Panc1 (cell line): ENCODE measurements around the gene CCZ1. TPM values are rescaled to one million over a fixed set of nuclear protein-coding genes. Genes with fewer than 3 reads are reported as not detected.
"Not testable (repeated sequence)": the region's sequence is repeated elsewhere in the genome, so short reads cannot be mapped to it uniquely, and the experiment has no call there.

ENCODE experiments used
- ATAC-seq: fragments of 200-7000 bp; cut with Tn5 transposase; 2 replicates; pipeline ENCODE4 v1.9.1; 2020; ENCODE audit warnings: mild to moderate bottlenecking, moderate library complexity
- BruUV-seq: library from RNA; stranded (reverse); fragments of 400-500 nt; replicated peaks from 2 replicates; lab custom pipeline; 2021; lab: Mats Ljungman, UMichigan
- CTCF ChIA-PET: fragments of 300-600 bp; sonication (Branson Sonifier 250); formaldehyde crosslinking; loops from one replicate; lab custom pipeline; 2022; ENCODE audit warnings: antibody characterized with exemption; lab: Charles Lee
- POLR2A ChIA-PET: fragments of 300-600 bp; sonication (Branson Sonifier 250); formaldehyde crosslinking; loops from one replicate; lab custom pipeline; 2022; ENCODE audit warnings: antibody characterized with exemption; lab: Charles Lee
- DNase-seq: peaks from one replicate; pipeline ENCODE4 v3.0.0-alpha.2; 2010; ENCODE audit warnings: low read depth, low spot score
- H3K27ac ChIP-seq: 2 replicates; pipeline ENCODE4 v1.5.1; 2011; ENCODE audit warnings: mild to moderate bottlenecking, low read length, inconsistent platforms
- H3K27me3 ChIP-seq: fragments of 200-500 bp; sonication (Bioruptor generic); 2 replicates; pipeline ENCODE4 v1.6.0; 2014; ENCODE audit warnings: low read length, inconsistent platforms; ENCODE audit not compliant: control insufficient read depth, insufficient read depth
- H3K36me3 ChIP-seq: fragments of 200-500 bp; sonication (Bioruptor generic); 2 replicates; pipeline ENCODE4 v1.5.1; 2014; ENCODE audit warnings: inconsistent platforms, mild to moderate bottlenecking, low read length, moderate library complexity; ENCODE audit not compliant: control insufficient read depth, insufficient read depth
- H3K4me1 ChIP-seq: 2 replicates; pipeline ENCODE4 v1.5.1; 2011; ENCODE audit warnings: inconsistent platforms, mild to moderate bottlenecking, low read length, moderate library complexity; ENCODE audit not compliant: control insufficient read depth, insufficient read depth
- H3K4me3 ChIP-seq, 2 experiments: 2 replicates each; pipeline ENCODE4 v1.5.1; 2011 to 2012; ENCODE audit warnings: low read depth in 2 of 2, low read length in 2 of 2, mild to moderate bottlenecking in 2 of 2, inconsistent platforms in 1 of 2, moderate library complexity in 1 of 2
- H3K9me3 ChIP-seq: fragments of 200-500 bp; sonication (Bioruptor generic); 2 replicates; pipeline ENCODE4 v1.5.1; 2014; ENCODE audit warnings: low read depth, mild to moderate bottlenecking, inconsistent platforms, low read length, moderate library complexity; ENCODE audit not compliant: control insufficient read depth, insufficient read depth
- in situ Hi-C: cut with HindIII; loops from 2 replicates; pipeline ENCODE4 v1.10.0; 2016; ENCODE audit warnings: low sequenced_read_pairs, low pct_unique_long_range_greater_than_20kb
- intact Hi-C: fragments of 100-400 bp; cut with micrococcal nuclease; formaldehyde crosslinking; loops from one replicate; pipeline ENCODE4 v1.10.0; 2022; ENCODE audit not compliant: unreplicated experiment
- total RNA-seq: library from RNA; stranded (reverse); gene quantifications from one replicate; pipeline ENCODE4 v1.2.1, GENCODE V29; 2021; ENCODE audit not compliant: unreplicated experiment

The CCZ1 gene
- total RNA-seq, 1 experiment from 2014 or later, result 128 TPM

DNA sequence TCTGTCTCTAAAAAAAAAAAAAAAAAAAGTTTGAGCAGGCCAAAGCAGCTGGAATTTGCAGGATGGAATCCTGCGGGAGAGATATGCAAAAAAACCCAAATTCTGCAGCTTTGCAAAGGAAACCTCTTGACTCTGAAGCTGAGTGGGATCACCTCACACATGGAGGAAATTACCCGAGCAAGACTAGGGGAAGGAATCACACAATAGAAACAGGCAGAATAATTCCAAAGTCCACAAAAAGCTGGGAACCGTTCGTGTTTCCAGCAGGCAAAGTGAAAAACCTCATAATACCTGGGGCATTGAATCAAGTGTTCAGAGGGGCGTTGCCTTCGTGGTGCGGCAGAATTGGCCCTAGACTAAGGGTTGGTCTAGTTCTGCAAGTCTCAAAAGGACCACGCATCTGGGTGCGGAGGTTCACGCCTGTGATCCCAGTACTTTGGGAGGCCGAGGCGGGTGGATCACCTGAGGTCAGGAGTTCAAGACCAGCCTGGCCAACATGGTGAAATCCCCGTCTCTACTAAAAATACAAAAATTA, 41.4 kb upstream of the CCZ1 start:
- H3K27ac ChIP-seq, H3K27me3 ChIP-seq, DNase-seq, in situ Hi-C loops, BruUV-seq, POLR2A ChIA-PET, H3K4me1 ChIP-seq, H3K4me3 ChIP-seq, H3K9me3 ChIP-seq, H3K36me3 ChIP-seq, ATAC-seq: not testable (repeated sequence)
- intact Hi-C loops, result loop anchor here (5.0 kb wide), 1 partner anchor 660 kb away; no protein-coding TSS in a partner anchor
- CTCF ChIA-PET, result interaction anchor here (0.6 to 0.9 kb wide), 4 partner anchors 12 to 1387 kb away, joined by 3 to 10 read pairs (median 5); no protein-coding TSS in a partner anchor

DNA sequence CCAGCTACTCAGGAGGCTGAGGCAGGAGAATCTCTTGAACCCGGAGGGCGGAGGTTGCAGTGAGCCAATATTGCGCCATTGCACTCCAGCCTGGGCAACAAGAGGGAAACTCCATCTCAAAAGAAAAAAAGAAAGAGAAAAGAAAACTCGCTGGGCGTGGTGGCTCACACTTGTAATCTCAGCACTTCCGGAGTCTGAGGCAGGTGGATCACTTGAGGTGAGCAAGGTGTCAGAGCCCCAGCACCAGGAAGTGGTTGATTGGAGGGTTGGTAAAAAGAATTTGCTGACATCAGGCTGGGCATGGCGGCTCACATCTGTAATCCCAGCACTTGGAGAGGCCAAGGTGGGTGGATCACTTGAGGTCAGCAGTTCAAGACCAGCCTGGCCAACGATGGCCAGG, 40.0 kb upstream of the CCZ1 start:
- H3K9me3 ChIP-seq, H3K27ac ChIP-seq, BruUV-seq, H3K4me1 ChIP-seq, DNase-seq, ATAC-seq, POLR2A ChIA-PET, H3K4me3 ChIP-seq, H3K36me3 ChIP-seq, H3K27me3 ChIP-seq, in situ Hi-C loops: not testable (repeated sequence)
- CTCF ChIA-PET, result interaction anchor here (0.6 kb wide), 1 partner anchor 11 kb away, joined by 5 read pairs; no protein-coding TSS in a partner anchor
- intact Hi-C loops, result loop anchor here (5.0 kb wide), 1 partner anchor 659 kb away; no protein-coding TSS in a partner anchor

DNA sequence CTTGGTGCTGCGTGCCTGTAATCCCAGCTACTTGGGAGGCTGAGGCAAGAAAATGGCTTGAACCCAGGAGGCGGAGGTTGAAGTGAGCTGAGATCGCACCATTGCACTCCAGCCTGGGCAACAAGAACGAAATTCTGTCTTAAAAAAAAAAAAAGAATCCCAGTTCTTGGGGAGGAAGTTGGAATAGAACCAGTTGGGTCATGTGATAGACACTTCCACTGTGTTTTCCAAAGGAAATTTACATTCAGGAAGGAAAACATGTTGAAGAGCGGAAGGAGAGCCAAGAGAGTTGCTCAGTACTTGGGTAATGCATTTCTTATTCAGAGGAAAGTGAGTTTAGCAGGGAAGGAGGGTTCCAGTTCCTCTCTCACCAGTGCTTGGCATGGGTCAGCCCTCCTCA, 37.3 kb upstream of the CCZ1 start:
- H3K4me1 ChIP-seq, H3K36me3 ChIP-seq, intact Hi-C loops, CTCF ChIA-PET, H3K4me3 ChIP-seq, DNase-seq, in situ Hi-C loops, H3K27ac ChIP-seq, POLR2A ChIA-PET, H3K27me3 ChIP-seq, ATAC-seq, BruUV-seq, H3K9me3 ChIP-seq: not testable (repeated sequence)

DNA sequence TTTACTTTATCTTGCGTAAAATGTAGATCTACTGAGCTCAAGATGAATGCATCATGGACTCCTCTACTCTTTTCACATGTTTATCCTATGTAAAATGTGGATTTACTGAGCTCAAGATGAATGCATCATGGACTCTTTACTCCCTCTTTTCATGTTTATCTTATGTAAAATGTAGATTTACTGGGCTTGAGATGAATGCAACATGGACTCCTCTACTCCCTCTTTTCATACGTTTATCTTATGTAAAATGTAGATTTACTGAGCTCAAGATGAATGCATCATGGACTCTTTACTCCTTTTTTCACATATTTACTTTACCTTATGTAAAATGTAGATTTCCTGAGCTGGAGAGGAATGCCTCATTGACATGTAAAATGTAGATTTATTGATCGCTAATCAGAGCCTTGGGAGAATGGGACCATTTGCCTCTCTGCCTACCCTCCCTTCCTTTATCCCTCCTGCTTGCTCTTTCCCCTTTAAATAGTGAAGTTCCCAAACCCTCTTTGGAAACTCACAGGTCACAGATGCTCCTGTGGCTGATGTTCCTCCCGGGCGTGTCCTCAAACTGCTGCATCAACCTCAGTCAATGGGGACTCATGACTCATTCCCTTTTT, 35.7 kb upstream of the CCZ1 start:
- POLR2A ChIA-PET, in situ Hi-C loops, DNase-seq, CTCF ChIA-PET, H3K27me3 ChIP-seq, H3K36me3 ChIP-seq, H3K4me3 ChIP-seq, H3K27ac ChIP-seq, BruUV-seq, H3K4me1 ChIP-seq, ATAC-seq, H3K9me3 ChIP-seq, intact Hi-C loops: not testable (repeated sequence)

DNA sequence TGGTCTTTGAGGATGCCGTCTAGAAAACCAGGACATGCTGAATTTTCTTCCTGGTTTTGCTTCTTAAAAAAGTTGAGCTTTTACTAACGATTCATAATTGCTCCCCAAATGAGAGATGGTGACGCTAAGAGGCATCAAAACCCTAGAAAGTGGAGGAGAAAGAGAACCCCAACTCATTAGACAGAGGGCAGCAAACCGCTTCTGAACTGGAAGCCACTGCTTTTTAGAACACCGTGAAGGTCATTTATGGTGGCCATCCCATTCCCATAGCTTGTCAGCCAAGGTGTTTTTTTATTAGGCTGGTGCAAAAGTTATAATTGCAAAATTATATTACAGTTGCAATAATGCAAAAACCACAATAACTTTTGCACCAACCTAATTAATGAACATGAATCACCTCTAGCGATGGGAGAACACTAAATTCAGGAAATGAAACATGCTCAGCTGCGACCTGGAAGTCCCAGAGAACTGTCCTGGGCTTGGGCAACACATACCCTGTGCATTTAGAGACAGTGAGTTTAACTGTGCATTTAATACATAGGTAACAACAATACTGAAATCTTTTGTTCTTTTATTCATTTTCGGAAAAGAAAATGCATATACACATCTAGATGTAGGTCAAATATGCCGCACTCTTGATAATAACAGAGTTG, 33.1 kb upstream of the CCZ1 start:
- POLR2A ChIA-PET, in situ Hi-C loops, H3K27me3 ChIP-seq, DNase-seq, H3K27ac ChIP-seq, H3K36me3 ChIP-seq, BruUV-seq, ATAC-seq, H3K4me3 ChIP-seq, H3K4me1 ChIP-seq, H3K9me3 ChIP-seq: not testable (repeated sequence)
- intact Hi-C loops, result loop anchor here (5.0 kb wide), 1 partner anchor 137 kb away; no protein-coding TSS in a partner anchor
- CTCF ChIA-PET, result interaction anchor here (0.7 kb wide), 1 partner anchor 795 kb away, joined by 7 read pairs; no protein-coding TSS in a partner anchor
